ENCODE measurements around the gene DR1.
"Not testable (repeated sequence)": the region's sequence is repeated elsewhere in the genome, so short reads cannot be mapped to it uniquely, and the experiment has no call there.

The DR1 gene

DNA sequence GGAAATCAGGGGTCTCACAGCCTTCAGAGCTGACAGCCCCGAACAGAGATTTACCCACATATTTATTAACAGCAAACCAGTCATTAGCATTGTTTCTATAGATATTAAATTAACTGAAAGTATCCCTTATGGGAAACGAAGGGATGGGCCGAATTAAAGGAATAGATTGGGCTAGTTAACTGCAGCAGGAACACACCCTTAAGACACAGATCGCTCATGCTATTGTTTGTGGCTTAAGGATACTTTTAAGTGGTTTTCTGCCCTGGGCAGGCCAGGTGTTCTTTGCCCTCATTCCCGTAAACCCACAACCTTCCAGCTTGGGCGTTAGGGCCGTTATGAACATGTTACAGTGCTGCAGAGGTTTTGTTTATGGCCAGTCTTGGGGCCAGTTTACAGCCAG is 40.6 kb downstream of the DR1 start:
- DNase-seq (ENCODE audit: low read depth), result not testable (repeated sequence)

DNA sequence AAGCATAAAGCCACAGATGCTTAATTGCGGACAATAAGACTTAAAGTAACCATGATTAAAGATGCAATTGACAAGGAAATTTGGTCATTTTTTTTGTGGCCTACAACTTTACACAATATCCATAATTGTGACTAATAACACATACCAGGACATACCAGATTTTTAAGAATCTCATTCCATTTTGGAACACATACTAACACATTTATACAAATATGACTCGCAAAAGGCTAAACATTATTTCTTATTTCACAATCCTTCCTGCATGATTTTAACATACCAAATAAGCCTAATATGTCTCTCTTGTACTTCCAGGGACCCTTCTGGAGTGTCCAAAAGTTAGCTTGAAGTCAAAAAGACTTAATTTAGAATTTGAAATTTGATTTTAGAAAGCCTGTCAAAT is 48.8 kb downstream of the DR1 start:
- DNase-seq (ENCODE audit: low read depth), result no peak

DNA sequence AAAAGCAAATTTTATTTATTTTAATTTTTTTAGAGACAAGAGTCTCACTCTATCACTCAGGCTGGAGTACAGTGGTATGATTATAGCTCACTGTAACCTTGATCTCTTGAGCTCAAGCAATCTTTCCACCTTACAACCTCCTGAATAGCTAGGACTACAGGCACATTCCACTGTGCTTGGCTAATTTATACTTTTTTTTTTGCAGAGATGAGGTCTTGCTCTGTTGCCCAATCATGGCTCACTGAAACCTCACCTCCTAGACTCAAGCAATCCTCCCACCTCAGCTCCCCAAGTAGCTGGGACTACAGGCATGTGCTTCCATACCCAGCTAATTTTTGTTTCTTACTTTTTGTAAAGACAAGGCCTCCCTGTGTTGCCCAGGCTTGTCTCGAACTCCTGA is 49.5 kb downstream of the DR1 start:
- no peak for DNase-seq (ENCODE audit: low read depth)

DNA sequence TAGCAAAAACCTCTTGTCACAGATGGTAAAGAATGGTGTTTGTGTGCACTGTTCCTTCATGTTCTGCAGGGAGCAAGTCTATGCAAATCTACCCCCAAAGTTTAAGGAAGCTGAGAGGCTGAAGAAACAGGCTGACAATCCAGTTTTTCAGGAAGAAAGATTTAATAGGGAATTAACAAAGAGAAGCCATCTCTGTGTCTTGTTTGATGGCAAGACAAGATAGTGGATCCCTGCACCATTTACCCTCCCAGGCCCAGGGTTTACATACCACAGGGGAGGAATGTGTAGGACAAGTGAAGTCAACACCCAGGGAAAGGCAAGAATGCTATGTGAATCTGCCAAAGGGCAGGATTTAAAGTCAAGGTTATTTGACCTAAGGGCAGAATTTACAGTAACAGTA is 54.1 kb downstream of the DR1 start:
- DNase-seq (ENCODE audit: low read depth), result no peak

DNA sequence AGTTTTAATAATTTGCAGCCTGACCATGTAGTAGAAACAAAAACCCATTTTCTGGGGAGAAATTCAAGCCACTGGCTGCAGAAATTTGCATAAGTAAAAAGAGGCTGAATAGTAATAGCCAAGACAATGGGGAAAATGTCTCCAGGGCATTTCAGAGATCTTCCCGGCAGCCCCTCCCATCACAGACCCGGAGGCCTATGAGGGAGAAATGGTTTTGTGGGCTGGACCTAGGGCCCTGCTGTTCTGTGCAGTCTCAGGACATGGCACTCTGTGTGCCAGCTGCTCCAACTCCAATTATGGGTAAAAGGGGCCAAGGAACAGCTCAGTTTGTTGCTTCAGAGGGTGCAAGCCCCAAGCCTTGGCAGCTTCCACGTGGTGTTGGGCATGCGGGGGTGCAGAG is 62.5 kb downstream of the DR1 start:
- DNase-seq (ENCODE audit: low read depth), result no peak

DNA sequence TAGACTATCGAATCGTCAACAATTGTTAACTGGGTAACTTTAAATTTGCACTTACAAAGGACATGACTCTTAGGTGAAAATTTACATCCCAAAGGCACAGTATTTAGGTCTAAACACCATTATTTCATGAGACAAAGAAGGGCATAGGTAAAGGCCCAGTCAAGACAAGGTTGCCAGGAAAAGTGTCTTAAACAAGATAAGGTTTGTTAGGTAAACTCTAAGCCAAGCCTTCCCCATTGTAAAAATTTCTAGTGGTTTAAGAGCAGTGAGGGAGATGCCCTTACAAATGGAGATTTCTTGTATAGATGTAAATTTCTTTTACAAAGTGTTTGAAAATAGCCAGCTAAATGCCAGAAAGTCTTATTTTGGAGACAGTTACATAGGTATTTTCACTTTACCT is 65.3 kb downstream of the DR1 start:
- DNase-seq (ENCODE audit: low read depth), result no peak

DNA sequence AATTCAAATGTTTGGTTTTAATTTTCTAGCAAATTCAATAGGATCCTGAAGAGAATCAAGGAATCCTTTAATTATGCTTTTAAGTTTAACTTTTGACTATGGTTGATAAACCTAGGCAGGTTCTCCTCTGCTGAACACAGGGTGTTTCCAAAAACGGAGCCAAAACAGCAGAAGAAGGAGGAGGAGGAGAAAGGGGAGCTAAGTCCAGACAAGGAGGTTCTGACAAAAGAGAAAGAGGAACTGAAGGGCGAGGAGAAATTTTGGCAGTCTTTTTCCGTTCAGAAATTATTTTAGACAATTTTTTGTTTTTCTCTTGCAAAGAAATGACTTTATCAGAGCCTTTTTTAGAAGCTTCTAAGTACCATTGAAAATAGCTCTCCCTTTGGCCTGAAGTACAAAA is 69.0 kb downstream of the DR1 start:
- no peak for DNase-seq (ENCODE audit: low read depth)

DNA sequence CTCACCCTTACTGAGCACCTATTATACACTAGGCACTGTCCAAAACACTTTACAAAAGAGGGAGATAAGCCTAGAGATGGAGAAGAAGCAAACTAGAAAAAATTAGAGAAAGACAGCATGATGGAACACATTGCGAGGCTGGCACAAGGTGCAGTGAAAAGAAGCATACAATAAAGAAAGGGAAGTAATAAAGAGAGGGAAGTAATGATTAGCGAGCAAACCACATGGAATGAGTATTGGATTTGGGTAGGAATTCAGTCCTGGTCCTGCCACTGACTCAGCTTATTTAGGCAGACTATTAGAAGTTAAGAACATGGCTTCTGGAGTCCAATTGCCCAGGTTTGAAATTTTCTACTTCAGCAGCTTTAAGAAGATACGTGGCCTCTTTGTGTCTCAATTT is 69.6 kb downstream of the DR1 start:
- no peak for DNase-seq (ENCODE audit: low read depth)

DNA sequence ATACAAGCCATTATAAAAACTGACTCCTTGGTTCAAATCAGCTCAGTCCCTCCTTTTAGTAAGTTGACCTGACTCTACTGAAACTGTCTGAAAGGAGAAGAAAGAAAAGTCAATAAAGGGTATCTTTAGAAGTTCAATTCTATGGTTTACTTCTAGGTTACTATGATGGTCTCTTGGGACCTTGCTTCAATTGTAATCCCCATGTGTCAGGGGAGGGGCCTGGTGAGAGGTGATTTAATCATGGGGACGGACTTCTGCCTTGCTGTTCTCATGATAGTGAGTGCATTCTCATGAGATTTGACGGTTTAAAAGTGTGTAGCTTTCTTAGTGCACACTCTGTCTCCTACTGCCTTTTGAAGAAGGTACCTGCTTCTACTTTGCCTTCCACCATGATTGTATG is 70.5 kb downstream of the DR1 start:
- no peak for DNase-seq (ENCODE audit: low read depth)
